Esophagus squamous epithelium (tissue), 5 donors: Measurements from ENCODE around the gene NAA40. TPM values are rescaled to one million over a fixed set of nuclear protein-coding genes. Genes with fewer than 3 reads are reported as not detected.

Experiments
- DNase-seq: peaks from one replicate; lab custom pipeline; 2025; lab: John Stamatoyannopoulos, UW
- H3K27ac ChIP-seq, 4 donors: fragments of 200-600 bp; sonication (generic); one replicate each; pipeline ENCODE4 v1.5.1; 2016 to 2019; ENCODE audit warnings: mild to moderate bottlenecking in 1 of 4
- H3K27me3 ChIP-seq, 4 donors: fragments of 200-600 bp; sonication (generic); 1 replicate in 3 of 4; 2 replicates in 1 of 4; pipeline versions ENCODE4 v1.5.1 to v1.6.0; 2017 to 2021; ENCODE audit warnings: antibody characterized with exemption in 1 of 4
- H3K36me3 ChIP-seq, 3 donors: fragments of 200-600 bp; sonication (generic); one replicate each; pipeline ENCODE4 v1.5.1; 2016 to 2019
- H3K4me1 ChIP-seq, 3 donors: fragments of 200-600 bp; sonication (generic); one replicate each; pipeline ENCODE4 v1.5.1; 2017 to 2019
- H3K4me3 ChIP-seq, 4 donors: fragments of 200-600 bp; sonication (generic); 1 replicate in 3 of 4; 2 replicates in 1 of 4; pipeline ENCODE4 v1.5.1; 2016 to 2019; ENCODE audit warnings: mild to moderate bottlenecking in 2 of 4, moderate library complexity in 1 of 4
- H3K9me3 ChIP-seq, 3 donors: fragments of 200-600 bp; sonication (generic); one replicate each; pipeline ENCODE4 v1.5.1; 2016 to 2019
- CTCF ChIP-seq, 6 experiments: fragments of 450-650 bp in 4 of 6; fragments of 200-600 bp in 2 of 6; sonication (generic) in 2 of 6; IDR thresholded peaks; one replicate each; pipeline ENCODE4 v1.5.1; 2016 to 2019; ENCODE audit warnings: antibody characterized with exemption in 6 of 6, mild to moderate bottlenecking in 4 of 6, moderate library complexity in 4 of 6
- POLR2A ChIP-seq, 4 donors: fragments of 450-650 bp; IDR thresholded peaks; one replicate each; pipeline ENCODE4 v1.6.1; 2017; ENCODE audit warnings: antibody characterized with exemption in 4 of 4, mild to moderate bottlenecking in 4 of 4, moderate library complexity in 3 of 4
- WGBS, 2 donors: methylation state at CpG; one replicate each; pipeline ENCODE4 v1.1.5; 2018; 5-methylcytosine and 5-hydroxymethylcytosine counted together
- intact Hi-C: fragments of 100-400 bp; cut with DNase I; formaldehyde crosslinking; loops from one replicate; pipeline ENCODE4 v1.15.0; 2022
- total RNA-seq, 4 donors: library from RNA; depleted of rRNA; stranded (reverse); fragments of >200 nt; gene quantifications; one replicate each; pipeline ENCODE4 v1.1.0, GENCODE V29; 2016
- donor health status: DM: yes; HTN: yes; CAD: no.

The NAA40 gene
- total RNA-seq, 4 donors from 2014 or later, result 9.8 to 13.2 (median 11.2) TPM

- Histone ChIP-seq H3K4me1 (peaks cover 32 to 59% (median 39%) of the 10 kb centered on the region in 3 donors), H3K27ac (peak overlapping the region; percentile 62 to 84 (median 72)), H3K4me3 (peak overlapping the region; percentile 25 to 64 (median 36)), H3K36me3 (peaks cover 9 to 44% (median 36%) of the 10 kb centered on the region in 3 donors), H3K27me3 (peaks cover 0 to 4% (median 0%) of the 10 kb centered on the region in 4 donors), H3K9me3 (no peaks in the 10 kb centered on the region)
- intact Hi-C loops, result loop anchor here (2.0 kb wide), 1 partner anchor 147 kb away; no protein-coding TSS in a partner anchor
- TF ChIP-seq CTCF (IDR thresholded peaks at IDR 0.05) (no peak), POLR2A (IDR thresholded peaks at IDR 0.05) (no peak)
- no peak for DNase-seq
- 1 to 20% methylated on average over 1 to 14 of the region's 59 CpGs for WGBS, 2 donors
These were observed 60.7 kb downstream of the NAA40 start for GRCh38 chr11:63999349-64000025.

DNA sequence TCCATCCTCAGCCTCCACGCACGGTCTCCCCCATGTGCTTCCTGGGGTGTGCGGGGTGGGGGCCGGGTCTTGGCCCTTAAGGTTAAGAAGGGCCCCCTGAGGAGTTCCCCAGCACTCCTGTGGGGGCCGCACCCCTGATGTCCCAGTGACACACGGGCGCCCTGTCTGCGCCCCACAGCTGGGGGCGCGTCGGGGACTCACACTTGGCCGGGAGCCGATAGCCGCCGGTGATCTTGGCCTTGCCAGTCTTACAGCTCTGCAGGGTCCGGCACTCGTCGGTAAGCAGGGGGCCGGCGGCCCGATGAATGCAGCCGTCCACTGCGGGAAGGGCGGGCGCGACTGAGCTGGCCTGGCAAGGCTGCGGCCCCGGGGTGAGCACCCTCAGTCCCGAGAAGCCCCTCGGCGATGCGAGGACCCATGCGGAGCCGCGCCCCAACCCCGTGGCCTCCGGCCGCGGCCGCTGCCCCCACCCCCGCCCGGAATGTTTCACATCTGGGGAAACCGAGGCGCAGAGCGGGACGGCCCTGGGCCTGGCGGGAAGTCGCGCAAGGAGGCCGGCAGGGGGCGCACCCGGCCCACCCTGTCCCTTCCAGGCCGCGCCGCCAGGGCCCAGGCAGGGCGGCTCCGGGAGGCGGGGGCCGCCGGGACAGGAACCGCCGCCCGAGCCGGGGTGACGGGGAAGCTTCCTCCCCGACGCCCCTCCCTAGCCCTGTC is 61.4 kb downstream of the NAA40 start:
- WGBS, 2 donors, result 0 to 13% methylated on average over 2 to 3 of the region's 67 CpGs
- no peak for DNase-seq
- intact Hi-C loops, result loop anchor here (2.0 kb wide), 1 partner anchor 147 kb away; no protein-coding TSS in a partner anchor
- peak overlapping the region in 3 of 4 donors; percentile 58 to 84 (median 72) for H3K27ac ChIP-seq
- peaks cover 9 to 37% (median 31%) of the 10 kb centered on the region in 3 donors for H3K36me3 ChIP-seq
- H3K9me3 ChIP-seq, result no peaks in the 10 kb centered on the region
- H3K27me3 ChIP-seq, result peaks cover 0 to 4% (median 0%) of the 10 kb centered on the region in 4 donors
- H3K4me1 ChIP-seq, result peaks cover 32 to 58% (median 39%) of the 10 kb centered on the region in 3 donors
- TF ChIP-seq CTCF (IDR thresholded peaks at IDR 0.05) (peak; percentile 76 to 95 (median 90)), POLR2A (IDR thresholded peaks at IDR 0.05) (no peak)
- peak overlapping the region; percentile 25 to 64 (median 36) for H3K4me3 ChIP-seq

- Histone ChIP-seq H3K36me3 (peaks cover 9 to 30% (median 24%) of the 10 kb centered on the region in 3 donors), H3K4me1 (peaks cover 32 to 60% (median 39%) of the 10 kb centered on the region in 3 donors), H3K4me3 (peak overlapping the region; percentile 25 to 64 (median 36)), H3K27me3 (peaks cover 0 to 10% (median 0%) of the 10 kb centered on the region in 4 donors), H3K9me3 (no peaks in the 10 kb centered on the region), H3K27ac (no peak overlapping the region)
- DNase-seq, result no peak
- no peak for TF ChIP-seq POLR2A (IDR thresholded peaks at IDR 0.05)
- no peak for TF ChIP-seq CTCF (IDR thresholded peaks at IDR 0.05)
- 12% methylated on average over 5 of the region's 60 CpGs; no CpG with 5 or more reads in 1 of the 2 donors for WGBS, 2 donors
- intact Hi-C loops, result loop anchor here (2.0 kb wide), 1 partner anchor 146 kb away; no protein-coding TSS in a partner anchor
These were observed 62.1 kb downstream of the NAA40 start for GRCh38 chr11:64000740-64001483.

GRCh38 chr11:64001484-64002420 is 63.0 kb downstream of the NAA40 start:
- Histone ChIP-seq H3K4me3 (no peak overlapping the region), H3K27ac (no peak overlapping the region), H3K36me3 (peaks cover 8 to 21% (median 16%) of the 10 kb centered on the region in 3 donors), H3K27me3 (peaks cover 0 to 18% (median 0%) of the 10 kb centered on the region in 4 donors), H3K4me1 (peaks cover 33 to 69% (median 43%) of the 10 kb centered on the region in 3 donors), H3K9me3 (no peaks in the 10 kb centered on the region)
- TF ChIP-seq POLR2A (IDR thresholded peaks at IDR 0.05) (no peak), CTCF (IDR thresholded peaks at IDR 0.05) (no peak)
- 48 to 58% methylated on average over 11 to 13 of the region's 23 CpGs for WGBS, 2 donors
- DNase-seq, result no peak
- intact Hi-C loops, result loop anchor here (2.0 kb wide), 1 partner anchor 145 kb away; no protein-coding TSS in a partner anchor
